Caco-2 (cell line): ENCODE data around the gene SLC22A23. TPM values are rescaled to one million over a fixed set of nuclear protein-coding genes. Genes with fewer than 3 reads are reported as not detected.

ENCODE experiments used
- BruUV-seq: library from RNA; stranded (reverse); fragments of 400-500 nt; replicated peaks from 2 replicates; lab custom pipeline; 2021; lab: Mats Ljungman, UMichigan
- CTCF ChIA-PET: fragments of 300-600 bp; sonication (Branson Sonifier 250); formaldehyde crosslinking; loops from one replicate; lab custom pipeline; 2022; ENCODE audit warnings: antibody characterized with exemption; lab: Charles Lee
- POLR2A ChIA-PET: fragments of 300-600 bp; sonication (Branson Sonifier 250); formaldehyde crosslinking; loops from one replicate; lab custom pipeline; 2022; ENCODE audit warnings: antibody characterized with exemption; lab: Charles Lee
- DNase-seq, 2 experiments: peaks; one replicate each; pipeline versions ENCODE4 v3.0.0 to v3.0.0-alpha.2; 2020 to 2022
- H3K27me3 ChIP-seq: replicated peaks from 2 replicates; pipeline ENCODE4 v1.6.0; 2011; ENCODE audit warnings: low read length; ENCODE audit not compliant: control insufficient read depth, insufficient read depth
- H3K36me3 ChIP-seq: 2 replicates; pipeline ENCODE4 v1.5.1; 2011; ENCODE audit warnings: low read length; ENCODE audit not compliant: control insufficient read depth, insufficient read depth
- H3K4me1 ChIP-seq: fragments of 250-450 bp; sonication (Bioruptor Pico); 2 replicates; pipeline ENCODE4 v1.5.1; 2020; ENCODE audit warnings: mild to moderate bottlenecking
- H3K4me3 ChIP-seq: 2 replicates; pipeline ENCODE4 v1.5.1; 2011; ENCODE audit warnings: low read depth, mild to moderate bottlenecking, control low read depth, low read length
- H3K9me3 ChIP-seq: fragments of 250-450 bp; sonication (Bioruptor Pico); 2 replicates; pipeline ENCODE4 v1.5.1; 2020; ENCODE audit warnings: mild to moderate bottlenecking, moderate library complexity
- H3K27ac Mint-ChIP-seq: one replicate; pipeline ENCODE4 v1.8.0; 2022; ENCODE audit warnings: mixed read lengths; ENCODE audit not compliant: unreplicated experiment
- H3K27me3 Mint-ChIP-seq: one replicate; pipeline ENCODE4 v1.8.0; 2022; ENCODE audit warnings: mixed read lengths; ENCODE audit not compliant: insufficient read depth, unreplicated experiment
- H3K36me3 Mint-ChIP-seq: one replicate; pipeline ENCODE4 v1.8.0; 2022; ENCODE audit warnings: mild to moderate bottlenecking, mixed read lengths; ENCODE audit not compliant: insufficient read depth, unreplicated experiment
- H3K4me1 Mint-ChIP-seq: one replicate; pipeline ENCODE4 v1.8.0; 2022; ENCODE audit warnings: low read depth, mixed read lengths; ENCODE audit not compliant: unreplicated experiment
- H3K4me3 Mint-ChIP-seq: one replicate; pipeline ENCODE4 v1.8.0; 2022; ENCODE audit warnings: mild to moderate bottlenecking, moderate library complexity, mixed read lengths; ENCODE audit not compliant: unreplicated experiment
- H3K9me3 Mint-ChIP-seq: one replicate; pipeline ENCODE4 v1.8.0; 2022; ENCODE audit warnings: mixed read lengths; ENCODE audit not compliant: unreplicated experiment
- intact Hi-C: fragments of 100-400 bp; cut with micrococcal nuclease; formaldehyde crosslinking; loops from one replicate; pipeline ENCODE4 v1.10.0; 2022; ENCODE audit not compliant: unreplicated experiment
- total RNA-seq: library from RNA; stranded (reverse); gene quantifications from 2 replicates; pipeline ENCODE4 v1.2.3, GENCODE V29; 2022
- TF ChIP-seq, protein P1 (sequence below), 2 experiments: fragments of 200-600 bp in 1 of 2; IDR thresholded peaks; 1 replicate in 1 of 2; 2 replicates in 1 of 2; pipeline versions ENCODE4 v1.5.1 to v1.8.0; 2011 to 2022; ENCODE audit warnings: antibody characterized with exemption in 1 of 2, control low read depth in 1 of 2, inconsistent platforms in 1 of 2, low read depth in 1 of 2, low read length in 1 of 2, mild to moderate bottlenecking in 1 of 2, moderate library complexity in 1 of 2; ENCODE audit not compliant: insufficient read depth in 1 of 2, severe bottlenecking in 1 of 2, unreplicated experiment in 1 of 2

The SLC22A23 gene
- total RNA-seq, 1 experiment from 2014 or later = 45.5 TPM

DNA sequence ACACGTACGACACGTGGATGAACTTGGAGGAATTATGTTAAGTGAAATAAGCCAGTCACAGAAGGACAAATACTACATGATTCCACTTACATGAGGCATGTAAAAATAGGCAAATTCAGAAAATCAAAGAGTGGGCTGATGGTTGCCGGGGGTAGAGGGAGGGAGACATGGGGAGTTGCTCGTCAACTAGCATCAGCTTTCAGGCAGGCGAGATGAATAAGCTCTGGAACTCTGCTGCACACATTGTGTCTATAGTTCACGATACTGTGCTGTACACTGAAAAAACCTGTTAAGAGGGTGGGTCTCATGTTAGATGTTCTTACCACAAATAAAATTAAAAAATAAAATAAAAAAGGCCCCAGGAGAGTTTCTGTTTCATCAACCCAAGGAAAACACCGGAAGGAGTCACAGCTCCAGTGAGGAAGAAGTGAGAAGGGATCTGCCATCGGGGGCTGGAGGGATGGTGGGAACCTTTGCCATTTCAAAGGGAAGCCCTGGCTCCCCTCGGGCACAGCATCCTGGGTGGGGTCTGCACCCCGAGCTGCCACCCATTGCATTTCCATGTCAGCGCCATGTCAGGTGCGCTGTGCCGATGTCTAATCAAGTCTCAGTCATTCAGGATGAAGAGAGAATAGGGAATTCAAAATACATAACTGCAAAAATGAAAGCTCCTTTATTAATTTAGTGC lies 98.3 kb downstream of the SLC22A23 start:
- DNase-seq = no peak
- Histone ChIP-seq H3K4me1 (peaks cover 24% of the 10 kb centered on the region), H3K4me3 (no peak overlapping the region), H3K27me3 (no peaks in the 10 kb centered on the region), H3K9me3 (no peaks in the 10 kb centered on the region), H3K36me3 (no peaks in the 10 kb centered on the region)
- Mint-ChIP-seq H3K27ac (no peak overlapping the region), H3K36me3 (peaks cover 39% of the 10 kb centered on the region), H3K9me3 (no peaks in the 10 kb centered on the region), H3K27me3 (no peaks in the 10 kb centered on the region), H3K4me3 (no peak overlapping the region), H3K4me1 (peaks cover 7% of the 10 kb centered on the region)
- BruUV-seq = no TSS peak
- TF ChIP-seq, protein P1, sequence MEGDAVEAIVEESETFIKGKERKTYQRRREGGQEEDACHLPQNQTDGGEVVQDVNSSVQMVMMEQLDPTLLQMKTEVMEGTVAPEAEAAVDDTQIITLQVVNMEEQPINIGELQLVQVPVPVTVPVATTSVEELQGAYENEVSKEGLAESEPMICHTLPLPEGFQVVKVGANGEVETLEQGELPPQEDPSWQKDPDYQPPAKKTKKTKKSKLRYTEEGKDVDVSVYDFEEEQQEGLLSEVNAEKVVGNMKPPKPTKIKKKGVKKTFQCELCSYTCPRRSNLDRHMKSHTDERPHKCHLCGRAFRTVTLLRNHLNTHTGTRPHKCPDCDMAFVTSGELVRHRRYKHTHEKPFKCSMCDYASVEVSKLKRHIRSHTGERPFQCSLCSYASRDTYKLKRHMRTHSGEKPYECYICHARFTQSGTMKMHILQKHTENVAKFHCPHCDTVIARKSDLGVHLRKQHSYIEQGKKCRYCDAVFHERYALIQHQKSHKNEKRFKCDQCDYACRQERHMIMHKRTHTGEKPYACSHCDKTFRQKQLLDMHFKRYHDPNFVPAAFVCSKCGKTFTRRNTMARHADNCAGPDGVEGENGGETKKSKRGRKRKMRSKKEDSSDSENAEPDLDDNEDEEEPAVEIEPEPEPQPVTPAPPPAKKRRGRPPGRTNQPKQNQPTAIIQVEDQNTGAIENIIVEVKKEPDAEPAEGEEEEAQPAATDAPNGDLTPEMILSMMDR (IDR thresholded peaks at IDR 0.05; ENCODE audit: insufficient read depth in 1 of 2, low read depth in 1 of 2, low read length in 1 of 2, severe bottlenecking in 1 of 2, unreplicated experiment in 1 of 2) = no peak
- ChIA-PET CTCF (no interaction called here), POLR2A (no interaction called here)
- intact Hi-C loops = no loop called here

DNA sequence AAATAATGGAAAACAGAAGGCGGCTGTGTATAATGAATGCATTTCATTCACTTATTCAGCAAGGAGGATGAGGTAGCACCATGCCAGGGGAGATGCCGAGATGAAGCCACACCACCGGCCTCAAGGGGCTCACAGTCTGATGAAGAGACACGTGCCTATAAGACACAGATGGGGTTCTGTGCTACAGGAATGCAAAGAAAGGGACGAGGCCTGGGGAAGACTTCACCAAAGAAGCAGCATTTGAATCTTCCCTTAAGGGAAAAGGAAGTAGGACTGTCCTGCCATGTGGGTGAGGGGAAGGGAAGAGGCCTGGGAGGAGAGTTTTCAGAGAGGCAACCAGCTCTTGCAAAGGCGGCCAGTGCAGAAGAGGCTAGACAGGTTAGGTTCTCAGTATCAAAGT lies 99.2 kb downstream of the SLC22A23 start:
- Mint-ChIP-seq H3K27me3 (no peaks in the 10 kb centered on the region), H3K9me3 (no peaks in the 10 kb centered on the region), H3K4me3 (no peak overlapping the region), H3K4me1 (peaks cover 7% of the 10 kb centered on the region), H3K36me3 (peaks cover 30% of the 10 kb centered on the region), H3K27ac (no peak overlapping the region)
- ChIA-PET CTCF (interaction anchor here (1.0 kb wide), 1 partner anchor 15 kb away, joined by 3 read pairs; no protein-coding TSS in a partner anchor), POLR2A (interaction anchor here (0.9 kb wide), 1 partner anchor 45 kb away, joined by 8 read pairs; no protein-coding TSS in a partner anchor)
- Histone ChIP-seq H3K4me1 (peaks cover 17% of the 10 kb centered on the region), H3K4me3 (no peak overlapping the region), H3K27me3 (no peaks in the 10 kb centered on the region), H3K9me3 (no peaks in the 10 kb centered on the region), H3K36me3 (0 out of 2 replicates have a peak, but pooled peaks cover 2% of the 10 kb centered on the region)
- intact Hi-C loops = no loop called here
- no peak for DNase-seq
- TF ChIP-seq, protein P1 (IDR thresholded peaks at IDR 0.05; ENCODE audit: insufficient read depth in 1 of 2, low read depth in 1 of 2, low read length in 1 of 2, severe bottlenecking in 1 of 2, unreplicated experiment in 1 of 2) = no peak
- BruUV-seq = no TSS peak

DNA sequence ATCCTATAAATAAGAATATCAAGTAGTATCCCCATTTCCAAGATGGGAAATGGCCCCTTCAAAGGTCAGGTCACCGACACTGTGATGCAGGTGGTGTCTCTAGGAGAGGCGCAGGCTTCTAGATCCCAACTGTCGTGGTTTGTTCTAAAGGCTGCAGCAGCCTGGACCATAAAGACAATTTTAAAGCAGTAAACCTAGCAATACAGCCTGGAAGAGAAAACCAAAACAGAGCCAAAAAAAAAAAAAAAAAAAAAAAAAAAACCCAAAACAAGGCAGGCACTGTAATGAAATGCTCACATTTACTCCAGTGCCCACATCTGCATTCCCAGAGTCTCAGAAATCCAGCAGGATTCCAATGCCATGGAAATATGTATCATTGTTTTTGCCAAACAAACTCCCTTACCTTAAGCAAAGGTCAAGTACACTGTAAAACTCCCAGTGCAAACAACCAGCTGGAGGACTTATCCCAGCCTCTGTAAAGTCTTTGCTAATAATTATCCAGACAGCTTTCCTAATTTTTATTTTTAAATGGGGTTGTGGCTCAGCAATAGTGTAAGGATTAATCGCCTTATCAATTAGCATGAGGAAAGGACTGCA lies 99.9 kb downstream of the SLC22A23 start:
- no TSS peak for BruUV-seq
- H3K9me3 Mint-ChIP-seq = no peaks in the 10 kb centered on the region
- Histone ChIP-seq H3K4me1 (peaks cover 17% of the 10 kb centered on the region), H3K36me3 (0 out of 2 replicates have a peak, but pooled peaks cover 2% of the 10 kb centered on the region), H3K4me3 (no peak overlapping the region), H3K27me3 (no peaks in the 10 kb centered on the region), H3K9me3 (no peaks in the 10 kb centered on the region)
- no peaks in the 10 kb centered on the region for H3K27me3 Mint-ChIP-seq
- POLR2A ChIA-PET = interaction anchor here (0.9 kb wide), 1 partner anchor 46 kb away, joined by 8 read pairs; no protein-coding TSS in a partner anchor
- H3K27ac Mint-ChIP-seq = peak overlapping the region; percentile 20
- H3K4me1 Mint-ChIP-seq = peaks cover 7% of the 10 kb centered on the region
- TF ChIP-seq, protein P1 (IDR thresholded peaks at IDR 0.05; ENCODE audit: insufficient read depth in 1 of 2, low read depth in 1 of 2, low read length in 1 of 2, severe bottlenecking in 1 of 2, unreplicated experiment in 1 of 2) = no peak
- intact Hi-C loops = no loop called here
- no peak for DNase-seq
- H3K36me3 Mint-ChIP-seq = peaks cover 26% of the 10 kb centered on the region
- CTCF ChIA-PET = interaction anchor here (0.7 to 1.0 kb wide), 2 partner anchors 16 to 110 kb away, joined by 3 to 4 read pairs; no protein-coding TSS in a partner anchor
- no peak overlapping the region for H3K4me3 Mint-ChIP-seq
